Colon (tissue), 2 donors: ENCODE results near the gene CDK11A.
"Not testable (repeated sequence)": the region's sequence is repeated elsewhere in the genome, so short reads cannot be mapped to it uniquely, and the experiment has no call there.

Source experiments
- FAIRE-seq: peaks from 2 replicates; lab custom pipeline; 2012; peaks lifted over from hg19 to GRCh38; lab: Jason Lieb, UNC
- donor health status: control.
- donor health status: control.

Gene CDK11A

DNA sequence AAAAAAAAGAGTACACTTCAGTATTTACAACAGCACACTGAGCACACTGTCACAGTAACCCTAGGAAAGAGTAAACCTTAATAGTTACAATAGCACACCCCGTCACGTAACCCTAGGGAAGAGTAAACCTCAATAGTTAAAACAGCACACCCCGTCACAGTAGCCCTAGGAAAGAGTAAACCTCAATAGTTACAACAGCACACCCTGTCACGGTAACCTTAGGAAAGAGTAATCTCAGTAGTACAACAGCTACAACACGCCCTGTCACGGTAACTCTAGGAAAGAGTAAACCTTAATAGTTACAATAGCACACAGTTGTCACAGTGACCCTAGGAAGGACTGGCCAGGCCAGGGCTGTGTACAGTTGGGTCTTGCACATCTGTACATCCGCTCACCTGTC lies 3.0 kb downstream of the CDK11A start:
- no peak for FAIRE-seq

DNA sequence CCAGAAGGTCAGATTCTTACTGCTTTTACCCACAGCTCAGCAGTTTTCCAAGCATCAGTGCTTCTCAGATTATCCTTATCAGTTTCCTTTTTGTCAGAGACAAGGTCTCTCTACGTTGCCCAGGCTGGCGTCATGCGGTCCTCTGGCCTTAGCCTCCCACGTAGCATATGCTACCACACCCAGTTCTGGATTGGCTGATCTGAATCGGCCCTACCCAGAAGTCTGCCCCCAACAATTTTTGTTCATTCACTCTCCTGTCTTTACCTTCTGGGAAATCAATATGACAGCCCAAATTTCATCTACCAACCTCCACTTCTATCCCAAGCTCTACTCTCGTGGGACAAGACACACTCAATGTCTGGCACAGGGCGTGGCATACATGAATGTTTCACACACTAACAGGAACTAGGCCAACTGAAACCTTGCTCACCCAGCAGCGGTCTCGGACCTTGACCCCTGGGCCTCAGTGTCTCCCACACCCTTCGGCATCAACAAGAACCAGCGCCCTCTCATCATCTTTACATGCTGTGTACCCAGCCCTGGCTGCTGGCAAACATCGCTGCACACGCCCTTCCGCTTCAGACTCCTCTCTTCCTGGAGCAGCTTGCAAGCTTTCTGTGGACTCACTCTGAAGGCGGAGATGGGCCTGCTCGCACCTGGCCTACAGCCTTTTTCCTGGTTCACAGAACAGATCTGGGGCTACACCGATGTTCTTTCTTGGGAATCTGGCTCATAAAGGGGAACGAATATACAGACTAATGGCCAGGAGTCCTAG lies 8.9 kb downstream of the CDK11A start:
- FAIRE-seq: not testable (repeated sequence)

DNA sequence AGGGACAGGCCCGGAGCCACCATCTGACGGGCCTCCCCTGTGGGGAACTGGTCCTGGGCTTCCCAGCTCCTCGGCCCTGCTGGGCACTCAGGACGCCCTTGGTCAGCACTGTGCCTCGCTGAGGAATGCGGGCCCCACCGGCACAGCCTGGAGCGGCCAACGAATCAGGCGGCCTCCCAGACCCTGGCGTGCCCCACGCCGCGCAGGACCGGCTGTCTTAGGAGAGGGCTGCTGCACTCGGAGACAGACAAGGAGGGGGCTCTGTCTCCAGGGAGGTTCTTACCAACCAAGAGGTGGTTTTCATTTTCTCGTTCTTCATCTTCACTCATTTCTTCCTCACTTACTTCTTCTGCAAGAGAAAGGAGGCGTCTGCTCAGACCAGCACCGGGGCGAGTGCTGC lies 16.3 kb downstream of the CDK11A start:
- not testable (repeated sequence) for FAIRE-seq

DNA sequence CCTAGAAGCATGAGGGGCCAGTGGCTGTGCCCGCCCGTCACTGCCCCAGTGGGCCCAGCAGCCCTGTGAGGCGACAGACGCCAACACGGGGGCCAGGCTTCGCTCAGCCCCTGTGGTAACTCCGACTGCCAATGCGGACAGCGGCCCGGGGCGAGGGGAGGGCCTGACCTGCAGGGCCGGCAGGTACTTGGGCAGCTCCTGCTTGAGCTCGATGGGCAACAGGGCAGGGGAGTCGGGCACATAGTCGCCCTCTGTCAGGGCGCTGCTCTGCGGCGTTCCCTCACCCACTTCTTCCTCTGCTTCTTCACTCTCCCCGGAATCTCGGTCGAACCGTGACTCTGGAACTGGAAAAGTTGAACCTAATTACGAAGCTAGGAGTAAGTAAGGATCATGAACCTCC lies 16.9 kb downstream of the CDK11A start:
- not testable (repeated sequence) for FAIRE-seq

DNA sequence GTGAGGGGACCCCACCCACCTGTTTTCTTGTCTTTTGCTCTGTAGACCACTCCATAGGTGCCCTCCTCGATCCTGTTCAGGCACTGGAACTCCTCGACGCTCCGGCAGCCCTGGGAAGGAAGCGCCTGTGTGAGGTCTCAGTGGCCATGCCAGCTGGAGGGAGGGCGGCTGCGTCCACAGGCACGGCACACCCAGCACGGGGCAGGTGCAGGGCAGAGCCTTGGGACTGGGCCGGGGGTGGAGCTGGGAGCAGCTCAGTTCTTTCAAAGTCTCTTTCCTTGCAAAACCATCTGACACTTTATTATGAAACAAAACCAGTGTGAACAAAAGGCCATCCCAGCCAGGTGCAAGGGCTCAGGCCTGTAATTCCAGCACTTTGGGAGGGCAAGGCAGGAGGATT lies 18.5 kb downstream of the CDK11A start:
- FAIRE-seq: not testable (repeated sequence)

DNA sequence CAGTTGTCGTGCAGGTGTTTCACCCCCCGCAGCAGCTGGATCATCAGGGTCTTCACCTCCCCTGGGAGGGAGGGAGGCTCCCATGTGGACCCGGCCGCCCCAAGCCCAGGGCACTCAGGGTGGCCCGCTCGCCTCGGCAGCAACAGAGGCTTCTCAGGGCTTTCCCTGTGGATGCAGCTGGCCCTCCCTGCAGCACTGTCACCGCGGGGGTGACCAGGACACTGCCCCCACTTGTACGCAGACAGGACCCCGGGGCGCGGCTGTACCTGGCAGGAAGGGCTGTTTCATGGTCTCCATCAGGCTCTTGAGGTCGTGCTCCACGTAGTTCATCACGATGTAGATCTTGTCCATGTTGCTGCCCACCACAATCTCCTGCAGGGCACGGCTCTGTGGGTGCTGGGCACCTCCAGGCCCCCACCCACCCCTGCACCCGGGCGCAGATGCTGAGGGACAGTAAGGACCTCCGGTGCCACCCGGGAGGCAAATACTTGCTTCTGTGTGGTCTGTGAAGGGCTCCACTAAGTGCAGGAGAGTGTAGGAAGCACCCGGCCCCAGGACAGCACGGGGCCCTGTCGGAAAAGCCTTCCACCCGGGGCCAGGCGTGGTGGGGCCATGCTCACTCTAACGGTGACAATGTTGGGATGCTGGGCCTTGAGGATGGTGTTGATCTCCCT lies 19.7 kb downstream of the CDK11A start:
- FAIRE-seq: not testable (repeated sequence)

DNA sequence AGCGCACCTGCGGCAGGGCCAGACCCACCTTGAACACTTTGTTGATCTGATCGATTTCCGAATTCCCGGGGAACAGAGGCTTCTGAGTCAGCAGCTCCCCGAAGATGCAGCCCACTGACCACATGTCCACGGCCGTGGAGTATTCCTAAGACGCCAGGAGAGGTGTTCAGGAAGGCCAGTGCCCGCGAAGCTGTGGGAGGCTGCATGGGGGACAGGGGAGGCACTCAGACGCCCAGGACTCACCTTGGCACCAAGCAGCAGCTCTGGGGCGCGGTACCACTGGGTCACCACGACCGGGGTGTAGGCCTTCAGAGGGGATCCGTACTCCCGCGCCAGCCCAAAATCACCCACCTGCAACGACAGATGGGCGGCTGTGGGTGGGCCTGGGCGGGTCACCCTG lies 20.4 kb downstream of the CDK11A start:
- no peak for FAIRE-seq

DNA sequence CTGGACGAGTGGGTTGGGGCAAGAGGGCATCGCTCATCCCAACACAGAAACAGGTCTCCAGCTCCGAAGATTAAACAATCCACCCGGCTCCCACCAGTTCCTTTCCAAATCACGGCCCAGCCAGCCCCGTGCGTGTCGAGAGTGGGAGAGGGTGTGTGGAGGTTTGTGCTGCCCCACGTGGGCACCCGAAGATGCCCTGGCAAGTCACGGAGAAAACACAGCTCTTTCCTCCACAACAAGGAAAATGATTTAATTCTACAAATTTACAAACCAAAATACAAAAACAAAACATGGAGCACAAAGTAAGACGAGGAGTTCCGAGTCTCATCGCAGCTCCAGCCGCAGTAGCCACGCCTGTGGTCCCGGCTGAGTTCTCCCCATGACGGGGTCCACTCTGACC lies 21.7 kb downstream of the CDK11A start:
- not testable (repeated sequence) for FAIRE-seq

DNA sequence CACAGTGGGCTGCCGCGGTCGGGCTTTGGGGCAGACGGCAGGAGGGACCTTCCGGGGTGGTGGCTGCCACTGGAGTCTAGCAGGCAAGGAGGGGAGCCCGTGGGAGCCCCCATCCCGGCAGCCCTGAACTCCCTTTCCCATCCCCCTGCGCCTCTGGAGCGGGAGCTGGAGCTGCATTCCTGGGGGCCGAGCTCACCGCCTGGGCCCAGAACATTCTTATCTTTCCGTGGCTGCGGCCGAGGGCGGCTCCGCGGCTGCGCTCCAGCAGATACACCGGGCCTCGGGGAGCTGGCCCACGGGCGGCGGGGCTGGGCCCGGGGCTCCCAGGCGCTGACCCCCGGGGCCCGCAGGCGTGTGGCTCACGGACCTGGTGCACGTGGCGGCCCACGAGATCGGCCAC lies 23.6 kb downstream of the CDK11A start:
- not testable (repeated sequence) for FAIRE-seq

DNA sequence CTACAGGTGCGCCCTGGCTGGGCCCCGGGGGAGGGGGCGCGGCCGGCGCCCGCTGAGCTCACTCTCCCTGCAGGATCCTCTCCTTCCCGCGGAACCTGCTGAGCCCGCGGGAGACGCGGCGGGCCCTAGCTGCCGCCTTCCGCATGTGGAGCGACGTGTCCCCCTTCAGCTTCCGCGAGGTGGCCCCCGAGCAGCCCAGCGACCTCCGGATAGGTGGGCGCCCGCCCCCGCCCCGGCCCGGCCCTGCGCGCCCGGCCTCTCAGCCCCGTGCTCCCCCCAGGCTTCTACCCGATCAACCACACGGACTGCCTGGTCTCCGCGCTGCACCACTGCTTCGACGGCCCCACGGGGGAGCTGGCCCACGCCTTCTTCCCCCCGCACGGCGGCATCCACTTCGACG lies 24.1 kb downstream of the CDK11A start:
- FAIRE-seq: not testable (repeated sequence)

DNA sequence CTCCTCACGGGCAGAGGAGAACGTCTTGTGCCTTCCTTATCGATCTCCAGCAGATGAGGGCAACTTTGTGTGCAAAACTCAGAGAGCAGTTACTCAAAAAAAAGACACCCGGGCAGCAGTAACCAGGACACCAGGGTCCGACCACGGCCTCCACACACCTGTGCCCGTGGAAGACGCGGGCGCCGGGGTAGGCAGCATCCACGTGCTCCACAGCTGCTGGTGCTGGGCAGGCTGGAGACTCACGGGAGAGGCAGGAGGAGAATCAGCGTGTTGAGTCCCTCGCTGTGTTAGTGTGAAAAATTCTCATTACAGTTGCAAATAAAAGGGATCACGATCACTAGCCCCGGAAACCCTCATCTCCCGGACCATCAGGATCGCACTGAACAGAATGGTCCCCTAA lies 25.1 kb downstream of the CDK11A start:
- FAIRE-seq: not testable (repeated sequence)

DNA sequence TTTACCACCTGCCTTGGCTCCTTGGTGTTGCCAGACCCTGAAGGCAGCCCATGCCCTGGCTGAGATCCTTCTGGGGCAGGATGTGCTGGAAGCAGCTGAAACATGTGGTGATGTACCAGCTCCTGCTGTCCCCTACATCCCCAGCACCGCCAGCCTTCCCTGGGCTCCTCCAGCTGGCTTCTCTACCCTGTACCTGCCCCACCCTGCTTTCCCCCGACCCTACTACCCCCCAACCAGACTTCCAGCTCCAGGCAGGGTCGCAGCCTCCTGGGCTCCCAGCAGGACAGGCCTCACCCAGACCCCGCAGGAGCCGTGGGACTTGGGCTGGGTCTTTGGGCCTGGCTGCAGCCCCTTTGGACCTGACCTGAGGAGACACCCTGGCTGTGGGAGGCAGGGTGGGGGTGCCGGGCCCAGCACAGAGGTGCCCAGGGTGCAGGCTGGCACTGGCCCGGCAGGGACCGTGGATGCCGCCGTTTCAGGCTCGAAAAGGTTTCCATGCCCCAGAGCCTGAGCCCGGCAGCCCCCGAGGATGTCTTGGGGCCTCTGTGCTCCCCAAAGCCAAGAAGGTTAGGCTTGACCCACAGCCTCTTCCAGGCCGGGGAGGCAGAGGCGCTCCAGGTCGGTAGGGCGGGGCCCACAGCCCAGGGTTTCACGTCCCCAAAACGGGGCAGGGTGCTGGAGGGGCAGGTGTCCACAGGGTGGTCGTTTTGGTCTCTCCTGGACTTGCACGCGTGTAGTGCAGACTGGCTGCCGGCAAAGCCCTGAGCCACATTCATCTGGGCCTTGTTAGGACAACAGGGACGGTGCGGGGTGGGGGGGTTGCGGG lies 26.6 kb downstream of the CDK11A start:
- not testable (repeated sequence) for FAIRE-seq

DNA sequence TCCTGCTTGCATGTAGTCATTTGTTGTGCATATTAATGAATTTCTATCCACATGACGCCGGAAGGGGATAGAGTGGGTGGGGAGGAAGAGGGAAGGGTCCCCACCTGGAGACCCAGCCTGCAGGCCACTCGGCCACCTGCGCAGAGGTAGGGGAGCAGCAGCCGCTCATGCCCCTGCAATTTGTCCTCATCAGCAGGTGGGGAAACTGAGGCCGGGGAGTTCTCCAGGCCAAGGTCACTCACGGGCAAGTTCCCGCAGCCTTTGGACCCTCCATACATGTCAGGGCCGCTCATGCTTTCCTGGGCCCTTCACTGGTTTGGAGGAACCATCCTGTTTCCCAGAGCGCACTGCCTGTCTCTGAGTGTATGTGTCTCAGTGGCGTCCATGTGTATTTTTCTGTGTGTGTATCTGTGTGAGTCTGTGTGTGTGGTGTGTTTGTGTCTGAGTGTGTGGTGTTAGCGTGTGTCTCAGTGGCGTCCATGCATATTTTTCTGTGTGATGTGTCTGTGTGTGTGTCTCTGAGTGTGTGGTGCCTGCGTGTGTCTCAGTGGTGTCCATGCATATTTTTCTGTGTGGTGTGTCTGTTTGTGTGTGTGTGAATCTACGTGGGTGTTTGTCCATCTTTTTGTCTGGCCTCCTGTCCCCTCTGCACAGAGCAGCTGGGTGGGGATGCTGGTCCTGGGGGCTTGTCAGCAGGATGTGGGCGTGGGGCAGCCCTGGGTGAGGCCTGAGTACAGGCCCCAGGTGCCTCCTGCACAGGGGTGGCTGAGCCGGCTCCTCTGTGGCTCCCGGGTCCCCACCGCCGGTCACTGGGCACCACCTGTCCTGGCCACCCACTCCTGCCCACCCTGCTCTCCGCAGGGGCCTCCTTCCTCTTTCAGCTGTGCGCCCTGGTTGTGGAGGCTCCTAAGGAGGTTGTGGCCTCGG lies 27.5 kb downstream of the CDK11A start:
- FAIRE-seq: not testable (repeated sequence)

DNA sequence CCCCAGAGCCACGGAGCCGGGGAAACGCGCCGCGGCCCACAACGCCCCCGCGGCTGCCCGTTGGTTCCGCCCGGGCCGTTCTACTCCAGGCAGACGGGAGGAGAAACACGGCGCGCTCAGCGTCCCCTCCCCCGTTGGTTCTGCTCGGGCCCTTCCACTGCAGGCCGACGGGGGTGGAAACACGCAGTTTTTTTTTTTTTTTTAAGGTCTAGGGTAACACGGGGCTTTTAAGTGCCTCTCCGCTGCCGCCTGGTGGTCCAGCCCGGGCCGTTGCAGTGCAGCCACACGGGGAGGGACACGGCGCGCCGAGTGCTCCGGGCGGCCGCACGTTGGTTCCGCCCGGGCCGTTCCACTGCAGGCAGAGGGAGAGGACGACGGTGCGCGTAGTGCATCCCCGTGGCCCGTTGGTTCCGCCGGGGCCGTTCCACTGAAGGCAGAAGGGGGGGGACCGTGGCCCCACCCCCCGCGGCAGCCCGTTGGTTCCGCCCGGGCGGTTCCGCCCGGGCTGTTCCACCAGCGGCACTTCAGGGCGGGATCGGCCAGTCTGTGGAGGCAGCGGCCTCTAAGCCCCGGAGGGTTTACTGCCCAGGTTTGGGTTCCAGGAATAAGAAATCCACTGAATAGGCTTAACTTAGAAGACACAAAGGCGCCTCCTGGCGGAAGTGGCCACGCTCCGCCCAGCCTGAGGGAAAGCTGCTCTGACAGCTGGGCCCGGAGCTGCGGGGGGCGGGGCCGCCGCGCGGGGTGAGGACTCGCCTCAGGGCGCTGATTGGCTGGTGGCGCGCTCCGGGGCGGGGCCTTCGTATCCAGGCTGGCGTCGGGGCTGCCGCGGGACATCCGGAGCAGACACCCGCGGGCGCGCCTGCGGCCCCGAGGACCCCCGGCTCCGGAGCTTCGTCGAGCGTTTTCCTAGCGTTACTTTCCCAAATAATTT lies 31.2 kb downstream of the CDK11A start, which contains the start of gene SLC35E2B:
SLC35E2B (minus strand) TSS at position 82 of the 934 bp plus-strand sequence. CDS start 16,096 bp downstream, outside the sequence.
- FAIRE-seq: not testable (repeated sequence)

DNA sequence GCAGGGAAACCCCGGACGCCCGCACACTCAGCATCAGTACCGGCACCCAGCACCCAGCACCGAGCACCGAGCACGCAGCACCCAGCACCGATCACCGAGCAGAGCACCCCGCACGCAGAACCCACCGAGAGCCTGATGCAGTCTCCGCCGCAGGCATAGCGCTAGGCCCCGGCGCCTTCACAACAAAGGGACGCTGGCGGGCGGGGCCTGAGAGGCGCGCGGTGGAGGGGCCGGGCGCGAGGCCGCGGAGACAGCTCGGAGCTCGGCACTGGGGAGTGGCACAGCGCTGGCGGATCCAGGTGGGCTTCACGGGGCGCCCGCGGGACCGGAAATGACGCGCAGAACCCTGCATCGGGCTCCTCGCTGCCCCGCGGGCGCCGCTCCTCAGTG lies 31.8 kb downstream of the CDK11A start:
- FAIRE-seq: not testable (repeated sequence)

DNA sequence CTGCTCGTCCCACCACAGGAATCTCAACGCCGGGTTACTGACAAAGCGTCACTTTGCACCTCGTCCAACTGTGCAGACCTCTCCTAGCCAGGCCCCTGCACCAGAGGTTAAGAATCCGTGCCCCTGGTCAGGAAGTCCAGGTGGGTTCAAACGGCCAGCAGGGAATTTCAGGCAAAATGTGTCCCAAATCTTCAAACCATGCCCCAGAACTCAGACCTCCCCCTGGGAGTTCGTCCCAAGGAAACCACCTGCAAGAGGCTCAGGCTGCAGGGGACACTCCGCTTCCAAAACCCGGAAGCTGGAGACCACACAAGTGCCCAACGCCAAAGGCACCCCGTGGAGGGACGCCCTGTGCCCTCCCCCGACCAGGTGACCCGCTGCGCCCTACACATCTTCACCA lies 32.7 kb downstream of the CDK11A start:
- FAIRE-seq: not testable (repeated sequence)

DNA sequence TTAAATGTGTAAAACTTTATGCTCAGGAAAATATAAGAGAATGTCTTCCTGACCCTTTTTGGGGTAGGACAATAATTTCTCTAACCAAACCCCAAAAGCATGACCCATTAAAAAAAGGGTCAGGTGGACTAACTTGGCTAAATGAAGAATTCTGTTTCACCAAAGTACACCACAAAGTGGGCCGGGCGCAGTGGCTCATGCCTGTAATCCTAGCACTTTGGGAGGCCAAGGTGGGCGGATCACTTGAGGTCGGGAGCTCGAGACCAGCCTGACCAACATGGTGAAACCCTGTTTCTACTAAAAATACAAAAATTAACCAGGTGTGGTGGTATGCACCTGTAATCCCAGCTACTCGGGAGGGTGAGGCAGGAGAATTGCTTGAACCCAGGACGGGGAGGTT lies 34.6 kb downstream of the CDK11A start:
- FAIRE-seq: not testable (repeated sequence)

DNA sequence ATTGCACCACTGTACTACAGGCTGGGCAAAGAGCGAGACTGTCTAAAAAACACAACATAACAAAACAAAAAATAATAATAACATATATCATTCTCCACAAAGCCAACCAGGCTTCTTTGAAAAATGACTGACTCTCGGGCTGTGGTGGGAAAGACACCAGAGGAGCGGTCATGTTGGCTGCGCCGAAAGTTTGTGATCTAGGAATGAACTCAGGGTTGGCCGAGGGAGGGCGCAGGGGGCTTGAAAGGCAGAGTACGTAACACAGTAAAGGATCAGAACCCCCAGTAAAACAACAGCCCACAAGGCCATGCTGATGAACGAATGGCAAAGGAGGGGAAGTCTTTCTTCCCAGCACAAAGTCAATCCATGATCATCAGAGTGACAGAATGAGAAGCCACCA lies 36.3 kb downstream of the CDK11A start:
- FAIRE-seq: no peak

DNA sequence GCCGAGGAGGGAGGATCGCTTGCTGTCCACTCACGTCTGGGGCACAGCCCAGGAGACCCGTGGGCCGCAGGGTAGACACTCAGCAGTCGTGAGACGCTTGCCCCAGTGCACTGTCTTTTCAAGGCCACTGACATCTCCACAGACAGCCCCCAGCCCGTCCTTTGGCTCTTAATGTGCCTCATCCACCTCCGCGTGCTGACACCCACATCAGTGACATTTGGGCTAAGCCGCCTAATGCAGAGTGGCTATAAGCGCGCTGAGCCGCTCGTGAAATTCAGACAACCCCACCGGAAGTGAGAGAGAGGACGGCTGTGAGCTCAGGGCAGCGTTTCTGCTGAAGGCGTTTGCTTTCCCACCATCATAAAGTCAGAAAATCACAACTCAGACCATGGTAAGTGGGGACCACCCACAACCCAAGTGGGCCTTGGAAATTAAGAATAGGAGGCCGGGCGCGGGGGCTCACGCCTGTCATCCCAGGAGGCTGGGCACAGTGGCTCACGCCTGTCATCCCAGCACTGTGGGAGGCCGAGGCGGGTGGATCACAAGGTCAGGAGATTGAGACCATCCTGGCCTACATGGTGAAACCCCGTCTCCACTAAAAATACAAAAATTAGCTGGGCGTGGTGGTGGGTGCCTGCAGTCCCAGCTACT lies 40.0 kb downstream of the CDK11A start:
- no peak for FAIRE-seq
